NCI-H1048 (cell line): ENCODE results near the gene EPHA2.

Experiments
- DNase-seq: peaks from one replicate; lab custom pipeline; 2025; lab: John Stamatoyannopoulos, UW

Gene EPHA2

GRCh38 chr1:16092097-16092922 lies 63.6 kb downstream of the EPHA2 start:
- no peak for DNase-seq

- DNase-seq, result no peak
Observed at GRCh38 chr1:16091296-16091695, 64.6 kb downstream of the EPHA2 start.

- DNase-seq, result no peak
Observed at GRCh38 chr1:16090076-16090826, 65.6 kb downstream of the EPHA2 start.

GRCh38 chr1:16088996-16089395 lies 66.9 kb downstream of the EPHA2 start:
- DNase-seq, result no peak

- DNase-seq, result no peak
Observed at GRCh38 chr1:16088351-16088911, 67.4 kb downstream of the EPHA2 start.

GRCh38 chr1:16087733-16088132 lies 68.1 kb downstream of the EPHA2 start:
- DNase-seq, result no peak

- no peak for DNase-seq
Observed at GRCh38 chr1:16085522-16085921, 70.3 kb downstream of the EPHA2 start.

- no peak for DNase-seq
Observed at GRCh38 chr1:16083486-16083885, 72.4 kb downstream of the EPHA2 start.

GRCh38 chr1:16082283-16083038 lies 73.4 kb downstream of the EPHA2 start:
- no peak for DNase-seq

- no peak for DNase-seq
Observed at GRCh38 chr1:16081636-16082035, 74.2 kb downstream of the EPHA2 start.

GRCh38 chr1:16080422-16081150 lies 75.3 kb downstream of the EPHA2 start:
- no peak for DNase-seq

- DNase-seq, result peak; percentile 35
Observed at GRCh38 chr1:16078925-16079656, 76.8 kb downstream of the EPHA2 start.

GRCh38 chr1:16077406-16078245 lies 78.2 kb downstream of the EPHA2 start:
- no peak for DNase-seq

GRCh38 chr1:16076865-16077238 lies 79.0 kb downstream of the EPHA2 start:
- no peak for DNase-seq

- no peak for DNase-seq
Observed at GRCh38 chr1:16076031-16076864, 79.6 kb downstream of the EPHA2 start.

- DNase-seq, result no peak
Observed at GRCh38 chr1:16075337-16076030, 80.4 kb downstream of the EPHA2 start.
